Neural cell (in vitro differentiated cells): ENCODE data around the gene SSBP3. TPM values are rescaled to one million over a fixed set of nuclear protein-coding genes. Genes with fewer than 3 reads are reported as not detected.

ENCODE experiments used
- H2AFZ ChIP-seq: fragments of 200-600, 300-800 bp; sonication (generic), shearing (Covaris generic); 2 replicates; pipeline ENCODE4 v1.6.0; 2014; ENCODE audit warnings: low read depth, mild to moderate bottlenecking, antibody characterized with exemption, low read length, moderate library complexity
- H3F3A ChIP-seq: fragments of 200-600 bp; shearing (Covaris generic); 2 replicates; pipeline ENCODE4 v1.6.1; 2016; ENCODE audit warnings: mild to moderate bottlenecking, moderate library complexity, mixed read lengths, antibody characterized with exemption, low read length; ENCODE audit not compliant: insufficient read depth, poor library complexity, severe bottlenecking
- H3K27ac ChIP-seq: fragments of 200-600, 300-800 bp; sonication (generic), shearing (Covaris generic); 2 replicates; pipeline ENCODE4 v1.5.1; 2014; ENCODE audit warnings: mild to moderate bottlenecking, low read length, moderate library complexity
- H3K27me3 ChIP-seq: fragments of 300-800, 200-600 bp; sonication (generic), shearing (Covaris generic); 2 replicates; pipeline ENCODE4 v1.6.0; 2014; ENCODE audit warnings: mild to moderate bottlenecking, low read depth, low read length, moderate library complexity; ENCODE audit not compliant: insufficient read depth
- H3K36me3 ChIP-seq: fragments of 300-800, 200-600 bp; sonication (generic), shearing (Covaris generic); 2 replicates; pipeline ENCODE4 v1.5.1; 2014; ENCODE audit warnings: mild to moderate bottlenecking, antibody characterized with exemption, low read length, moderate library complexity; ENCODE audit not compliant: insufficient read depth
- H3K4me2 ChIP-seq: fragments of 300-800, 200-600 bp; sonication (generic), shearing (Covaris generic); 2 replicates; pipeline ENCODE4 v1.6.0; 2014; ENCODE audit warnings: mild to moderate bottlenecking, low read length
- H3K4me3 ChIP-seq: fragments of 300-800, 200-600 bp; sonication (generic), shearing (Covaris generic); 2 replicates; pipeline ENCODE4 v1.5.1; 2014; ENCODE audit warnings: mild to moderate bottlenecking, low read length, moderate library complexity
- H3K79me2 ChIP-seq: fragments of 200-600 bp; shearing (Covaris generic); replicated peaks from 2 replicates; pipeline ENCODE4 v1.6.0; 2014; ENCODE audit warnings: mild to moderate bottlenecking, low read length, moderate library complexity; ENCODE audit not compliant: insufficient read depth
- H3K9ac ChIP-seq: fragments of 300-800, 200-600 bp; sonication (generic), shearing (Covaris generic); 2 replicates; pipeline ENCODE4 v1.6.1; 2016; ENCODE audit warnings: mild to moderate bottlenecking, low read length, mixed read lengths
- H3K9me2 ChIP-seq: fragments of 200-600 bp; shearing (Covaris generic); 2 replicates; pipeline ENCODE4 v1.6.1; 2016; ENCODE audit warnings: mild to moderate bottlenecking, low read length, mixed read lengths; ENCODE audit not compliant: insufficient read depth
- H3K9me3 ChIP-seq: fragments of 200-600, 300-800 bp; sonication (generic), shearing (Covaris generic); 2 replicates; pipeline ENCODE4 v1.6.1; 2016; ENCODE audit warnings: mild to moderate bottlenecking, mixed run types, low read length, moderate library complexity, mixed read lengths
- H4K20me1 ChIP-seq: fragments of 200-600 bp; shearing (Covaris generic); 2 replicates; pipeline ENCODE4 v1.6.1; 2016; ENCODE audit warnings: mild to moderate bottlenecking, mixed run types; ENCODE audit not compliant: insufficient read depth
- CTCF ChIP-seq: fragments of 450-650 bp; IDR thresholded peaks from 2 replicates; pipeline ENCODE4 v1.5.1; 2014; ENCODE audit warnings: antibody characterized with exemption, mild to moderate bottlenecking, moderate library complexity; ENCODE audit not compliant: poor library complexity, severe bottlenecking
- EP300 ChIP-seq: fragments of 450-650 bp; conservative IDR thresholded peaks from 2 replicates; pipeline ENCODE4 v1.6.1; 2014; ENCODE audit warnings: antibody characterized with exemption, mild to moderate bottlenecking, moderate library complexity; ENCODE audit not compliant: poor library complexity, severe bottlenecking
- EZH2 ChIP-seq: fragments of 200-600, 300-800 bp; shearing (Covaris generic), sonication (generic); IDR thresholded peaks from 2 replicates; pipeline ENCODE4 v1.6.1; 2014; ENCODE audit warnings: antibody characterized with exemption, low read length, borderline replicate concordance, mild to moderate bottlenecking; ENCODE audit not compliant: insufficient read depth, poor library complexity, severe bottlenecking
- MXI1 ChIP-seq: fragments of 450-650 bp; conservative IDR thresholded peaks from 2 replicates; pipeline ENCODE4 v1.6.1; 2014; ENCODE audit warnings: antibody characterized with exemption, mild to moderate bottlenecking; ENCODE audit not compliant: poor library complexity, severe bottlenecking
- POLR2AphosphoS5 ChIP-seq: IDR thresholded peaks from 2 replicates; pipeline ENCODE4 v1.6.1; 2012
- RAD21 ChIP-seq: fragments of 450-650 bp; conservative IDR thresholded peaks from 2 replicates; pipeline ENCODE4 v1.6.1; 2014; ENCODE audit warnings: antibody characterized with exemption, mild to moderate bottlenecking, moderate library complexity
- REST ChIP-seq: IDR thresholded peaks from 2 replicates; pipeline ENCODE4 v1.6.1; 2012; ENCODE audit warnings: borderline replicate concordance
- SMC3 ChIP-seq: fragments of 450-650 bp; conservative IDR thresholded peaks from 2 replicates; pipeline ENCODE4 v1.6.1; 2014; ENCODE audit warnings: antibody characterized with exemption, mild to moderate bottlenecking, moderate library complexity; ENCODE audit not compliant: poor library complexity
- TAF1 ChIP-seq: IDR thresholded peaks from 2 replicates; pipeline ENCODE4 v1.6.1; 2012; ENCODE audit warnings: low read depth
- polyA plus RNA-seq: library from polyadenylated mRNA; depleted of rRNA; stranded (reverse); fragments of >200 nt; gene quantifications from 2 replicates; pipeline ENCODE4 v1.2.3, GENCODE V29; 2014

The SSBP3 gene
- polyA plus RNA-seq, 1 donor from 2014 or later: 77.4 TPM

GRCh38 chr1:54244655-54245054 is 161.5 kb downstream of the SSBP3 start:
- H3K9me2 ChIP-seq: no peaks in the 10 kb centered on the region
- H2AFZ ChIP-seq: no peak overlapping the region
- H3K9ac ChIP-seq: no peak overlapping the region
- H3K4me3 ChIP-seq: no peak overlapping the region
- H3K4me2 ChIP-seq: no peak overlapping the region
- no peaks in the 10 kb centered on the region for H3K27me3 ChIP-seq
- no peak overlapping the region for H3K27ac ChIP-seq
- TF ChIP-seq TAF1: no peak
- no peaks in the 10 kb centered on the region for H3K79me2 ChIP-seq
- H4K20me1 ChIP-seq: no peaks in the 10 kb centered on the region
- no peaks in the 10 kb centered on the region for H3F3A ChIP-seq
- no peaks in the 10 kb centered on the region for H3K9me3 ChIP-seq
- H3K36me3 ChIP-seq: no peaks in the 10 kb centered on the region

GRCh38 chr1:54243022-54243421 is 163.2 kb downstream of the SSBP3 start:
- Histone ChIP-seq H3K4me3 (no peak overlapping the region), H3F3A (no peaks in the 10 kb centered on the region), H3K4me2 (no peak overlapping the region), H3K27me3 (no peaks in the 10 kb centered on the region), H3K79me2 (no peaks in the 10 kb centered on the region), H3K9ac (no peak overlapping the region), H3K9me3 (no peaks in the 10 kb centered on the region), H2AFZ (no peak overlapping the region), H3K27ac (no peak overlapping the region), H3K9me2 (no peaks in the 10 kb centered on the region), H4K20me1 (no peaks in the 10 kb centered on the region), H3K36me3 (peaks cover under 1% of the 10 kb centered on the region)
- TF ChIP-seq POLR2AphosphoS5 (no peak), MXI1 (no peak), TAF1 (no peak), REST (no peak), EZH2 (no peak), EP300 (no peak), CTCF (no peak), SMC3 (no peak), RAD21 (no peak)

GRCh38 chr1:54241364-54241763 is 164.8 kb downstream of the SSBP3 start:
- no peaks in the 10 kb centered on the region for H4K20me1 ChIP-seq
- H3K27me3 ChIP-seq: no peaks in the 10 kb centered on the region
- no peak overlapping the region for H3K9ac ChIP-seq
- H3K27ac ChIP-seq: no peak overlapping the region
- no peak overlapping the region for H3K4me3 ChIP-seq
- H3K36me3 ChIP-seq: peaks cover 11% of the 10 kb centered on the region
- TF ChIP-seq REST (no peak), POLR2AphosphoS5 (no peak), EZH2 (no peak), SMC3 (no peak), CTCF (no peak), EP300 (no peak), MXI1 (no peak), RAD21 (no peak), TAF1 (no peak)
- H3K79me2 ChIP-seq: no peaks in the 10 kb centered on the region
- no peak overlapping the region for H2AFZ ChIP-seq
- no peaks in the 10 kb centered on the region for H3F3A ChIP-seq
- no peaks in the 10 kb centered on the region for H3K9me2 ChIP-seq
- no peak overlapping the region for H3K4me2 ChIP-seq
- H3K9me3 ChIP-seq: no peaks in the 10 kb centered on the region
